Measurements from ENCODE around the gene PALD1.
"Not testable (repeated sequence)": the region's sequence is repeated elsewhere in the genome, so short reads cannot be mapped to it uniquely, and the experiment has no call there.

The PALD1 gene

DNA sequence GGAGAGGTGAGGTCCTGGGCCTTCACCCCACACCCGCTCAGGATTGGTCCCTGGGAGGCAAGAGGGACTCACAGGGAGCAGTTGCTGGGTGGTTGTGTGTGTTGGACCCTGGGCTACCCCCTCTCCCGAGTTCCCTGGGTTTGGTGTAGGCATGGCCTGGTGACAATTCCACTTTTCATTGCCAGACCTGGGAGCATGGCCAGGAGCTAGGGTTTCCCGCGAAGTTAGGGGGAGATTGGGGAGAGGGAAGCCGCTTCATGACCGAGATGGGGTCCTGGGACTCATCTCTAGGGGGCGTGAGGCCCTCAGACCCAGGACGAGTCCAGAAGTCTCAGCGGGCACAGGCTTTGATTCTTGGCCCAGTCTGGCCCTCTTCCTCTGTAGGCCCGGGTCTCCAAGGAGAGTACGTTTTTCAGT lies 606 bp downstream of the PALD1 start:
- Histone ChIP-seq H3K4me3 (peak overlapping the region; percentile 97), H3K27ac (peak overlapping the region; percentile 81 to 94)
- TF ChIP-seq CTCF (IDR thresholded peaks at IDR 0.05), result no peak
- DNase-seq (ENCODE audit: low spot score), result no peak

DNA sequence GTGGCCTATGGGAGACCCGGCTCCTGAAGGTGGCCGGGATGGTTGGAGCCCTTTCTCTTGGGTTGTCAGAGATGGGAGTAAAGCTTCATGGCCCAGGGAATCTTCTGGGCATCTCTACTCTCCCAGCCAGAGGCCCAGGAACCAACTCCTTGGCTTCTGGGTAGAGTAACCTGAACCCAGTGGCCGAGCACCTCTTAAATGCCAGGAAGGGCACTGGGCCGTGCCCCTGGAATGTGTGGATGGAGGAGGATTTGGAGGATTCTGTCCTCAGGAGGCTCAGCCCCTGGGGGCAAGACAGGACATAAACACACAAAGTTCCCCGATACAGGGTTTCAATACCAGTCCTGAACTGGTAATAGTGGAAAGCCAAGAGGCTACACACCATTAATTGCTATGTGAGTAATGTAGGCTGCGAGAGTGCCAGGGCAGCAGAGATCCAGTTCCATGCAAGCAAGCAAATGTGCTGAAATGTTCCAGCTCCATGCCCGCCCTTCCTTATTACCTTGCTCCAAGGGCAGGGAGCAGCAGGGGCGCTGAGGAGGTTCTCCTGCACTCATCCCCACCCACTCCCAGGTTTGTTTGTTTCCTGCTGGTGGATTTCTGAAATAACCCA lies 1.2 kb downstream of the PALD1 start:
- H3K4me3 ChIP-seq, result peak overlapping the region; percentile 97
- TF ChIP-seq CTCF (IDR thresholded peaks at IDR 0.05), result no peak
- peak overlapping the region; percentile 81 to 94 for H3K27ac ChIP-seq
- DNase-seq (ENCODE audit: low spot score), result no peak

- TF ChIP-seq CTCF (IDR thresholded peaks at IDR 0.05), result no peak
- DNase-seq (ENCODE audit: low spot score), result no peak
- H3K4me3 ChIP-seq, result peak overlapping the region; percentile 97
- peak overlapping the region in 1 of 2 donors; percentile 94 for H3K27ac ChIP-seq
These were observed 1.8 kb downstream of the PALD1 start for GRCh38 chr10:70480239-70480861.

DNA sequence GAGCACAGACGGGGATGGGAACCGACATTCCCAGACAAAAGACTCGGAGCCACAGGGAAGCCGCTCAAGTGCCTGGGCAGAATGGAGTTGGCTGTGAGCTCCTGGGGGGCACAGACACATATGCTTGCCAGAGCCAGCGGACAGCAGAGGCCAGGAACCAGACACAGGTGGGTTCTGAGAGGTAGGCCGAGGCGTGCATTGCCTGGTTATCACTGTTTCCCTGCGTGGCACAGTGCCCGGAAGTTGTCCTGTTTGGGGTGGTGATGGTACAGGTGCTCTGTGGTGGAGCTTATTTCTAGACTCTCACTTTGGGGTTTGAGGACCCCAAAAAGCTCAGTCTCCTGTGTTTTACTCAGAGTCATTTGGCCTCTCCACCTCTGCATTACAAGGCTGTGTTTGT lies 2.5 kb downstream of the PALD1 start:
- no peak for TF ChIP-seq CTCF (IDR thresholded peaks at IDR 0.05)
- Histone ChIP-seq H3K4me3 (peak overlapping the region; percentile 97), H3K27ac (peak overlapping the region in 1 of 2 donors; percentile 94)
- DNase-seq (ENCODE audit: low spot score), result no peak

DNA sequence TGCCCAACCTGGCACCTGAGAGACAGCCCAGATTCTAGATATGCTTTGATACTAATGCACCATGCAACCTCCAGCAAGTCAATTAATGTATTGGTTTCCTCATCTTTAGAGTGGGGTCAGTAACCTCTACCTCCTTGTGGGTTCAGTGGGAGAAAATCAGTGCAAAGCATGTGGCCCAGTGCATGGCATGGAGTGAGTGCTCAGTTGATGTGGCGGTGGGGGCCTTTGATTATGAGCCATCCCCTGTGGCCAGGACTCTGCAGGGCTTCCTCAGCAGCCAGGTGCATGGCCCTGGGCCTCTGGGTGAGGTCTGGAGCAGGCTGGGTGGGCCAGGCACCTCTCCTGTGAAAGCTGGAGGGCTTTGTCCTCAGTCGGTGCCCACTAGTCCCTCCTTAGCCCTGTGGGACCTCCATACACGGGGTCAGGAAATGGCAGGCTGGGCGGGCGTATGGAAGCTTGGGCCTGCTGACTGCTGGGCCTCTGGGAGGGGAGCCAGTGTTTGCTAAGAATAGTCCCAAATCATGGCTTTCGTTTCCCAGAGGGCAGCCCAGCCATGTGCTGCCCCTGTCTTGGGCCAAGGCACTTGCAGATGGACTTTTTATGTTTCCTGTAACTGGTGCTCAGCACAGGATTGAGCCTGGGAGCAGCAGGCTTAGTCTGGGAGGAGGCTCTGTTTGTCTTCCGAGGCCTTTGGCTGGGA lies 3.4 kb downstream of the PALD1 start:
- peak overlapping the region; percentile 70 to 94 for H3K27ac ChIP-seq
- no peak for TF ChIP-seq CTCF (IDR thresholded peaks at IDR 0.05)
- DNase-seq (ENCODE audit: low spot score), result no peak
- H3K4me3 ChIP-seq, result no peak overlapping the region

GRCh38 chr10:70482982-70483760 lies 4.6 kb downstream of the PALD1 start:
- no peak for DNase-seq (ENCODE audit: low spot score)
- TF ChIP-seq CTCF (IDR thresholded peaks at IDR 0.05), result no peak
- H3K27ac ChIP-seq, result peak overlapping the region; percentile 70 to 94
- no peak overlapping the region for H3K4me3 ChIP-seq

DNA sequence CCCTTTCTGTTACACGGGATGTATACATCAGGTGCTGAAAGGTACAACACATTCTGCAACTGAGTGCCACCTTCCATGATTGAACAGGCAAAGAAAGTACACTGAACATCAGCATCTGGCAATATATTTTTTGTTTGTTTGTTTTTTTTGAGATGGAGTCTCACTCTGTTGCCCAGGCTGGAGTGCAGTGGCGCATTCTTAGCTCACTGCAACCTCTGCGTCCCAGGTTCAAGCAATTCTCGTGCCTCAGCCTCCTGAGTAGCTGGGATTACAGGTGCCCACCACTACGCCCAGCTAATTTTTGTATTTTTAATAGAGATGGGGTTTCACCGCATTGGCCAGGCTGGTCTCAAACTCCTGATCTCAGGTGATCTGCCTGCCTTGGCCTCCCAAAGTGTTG lies 5.3 kb downstream of the PALD1 start:
- DNase-seq (ENCODE audit: low spot score); H3K4me3 ChIP-seq: not testable (repeated sequence)
- peak overlapping the region; percentile 70 to 94 for H3K27ac ChIP-seq

Measured in coronary artery (tissue), 2 donors.